Ishikawa (cell line): Measurements from ENCODE around the gene ERC1.

Source experiments
- CEBPB ChIP-seq: IDR thresholded peaks from 2 replicates; pipeline ENCODE4 v1.6.1; 2012
- CREB1 ChIP-seq: IDR thresholded peaks from 2 replicates; pipeline ENCODE4 v1.6.1; 2012; ENCODE audit warnings: low read depth
- EGR1 ChIP-seq: IDR thresholded peaks from 2 replicates; pipeline ENCODE4 v1.6.1; 2012
- EP300 ChIP-seq: IDR thresholded peaks from 2 replicates; pipeline ENCODE4 v1.6.1; 2012; ENCODE audit warnings: borderline replicate concordance
- FOXM1 ChIP-seq: IDR thresholded peaks from 2 replicates; pipeline ENCODE4 v1.6.1; 2012; ENCODE audit warnings: low read depth, borderline replicate concordance
- NFIC ChIP-seq: IDR thresholded peaks from 2 replicates; pipeline ENCODE4 v1.6.1; 2012
- RAD21 ChIP-seq: IDR thresholded peaks from 2 replicates; pipeline ENCODE4 v1.6.1; 2012; ENCODE audit warnings: low read depth
- TAF1 ChIP-seq: IDR thresholded peaks from 2 replicates; pipeline ENCODE4 v1.6.1; 2012; ENCODE audit warnings: low read depth, mild to moderate bottlenecking
- TCF12 ChIP-seq: IDR thresholded peaks from 2 replicates; pipeline ENCODE4 v1.6.1; 2012; ENCODE audit warnings: low read depth
- TEAD4 ChIP-seq: IDR thresholded peaks from 2 replicates; pipeline ENCODE4 v1.6.1; 2012
- YY1 ChIP-seq: IDR thresholded peaks from 2 replicates; pipeline ENCODE4 v1.6.1; 2012; ENCODE audit warnings: low read depth
- ZBTB7A ChIP-seq: IDR thresholded peaks from 2 replicates; pipeline ENCODE4 v1.6.1; 2012; ENCODE audit warnings: low read depth
- TF ChIP-seq, protein P1 (sequence below): IDR thresholded peaks from 2 replicates; pipeline ENCODE4 v1.6.1; 2012
- TF ChIP-seq, protein P2 (sequence below): IDR thresholded peaks from 2 replicates; pipeline ENCODE4 v1.6.1; 2012
- TF ChIP-seq, protein P3 (sequence below): IDR thresholded peaks from 2 replicates; pipeline ENCODE4 v1.6.1; 2012; ENCODE audit warnings: low read depth, mild to moderate bottlenecking

The ERC1 gene

DNA sequence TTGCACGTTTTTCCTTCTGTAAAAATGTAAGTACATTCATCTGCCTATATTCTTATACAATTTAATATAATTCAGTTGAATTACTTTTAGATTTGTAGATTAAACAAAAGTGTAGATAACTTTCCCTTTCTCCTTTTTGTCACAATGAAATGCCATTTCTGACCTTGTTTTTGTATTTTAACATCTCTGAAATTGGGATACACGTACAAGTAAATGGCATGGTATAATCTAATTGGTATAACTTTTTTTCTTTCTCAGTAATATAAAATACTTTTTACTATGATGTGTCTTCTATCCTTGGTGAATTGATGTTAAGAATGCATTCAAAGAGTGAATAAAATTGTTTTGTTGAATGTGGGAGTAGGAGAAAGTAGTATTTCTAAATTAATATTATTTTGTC, 210.0 kb downstream of the ERC1 start:
- no peak for TF ChIP-seq CEBPB
- TF ChIP-seq, protein P1, sequence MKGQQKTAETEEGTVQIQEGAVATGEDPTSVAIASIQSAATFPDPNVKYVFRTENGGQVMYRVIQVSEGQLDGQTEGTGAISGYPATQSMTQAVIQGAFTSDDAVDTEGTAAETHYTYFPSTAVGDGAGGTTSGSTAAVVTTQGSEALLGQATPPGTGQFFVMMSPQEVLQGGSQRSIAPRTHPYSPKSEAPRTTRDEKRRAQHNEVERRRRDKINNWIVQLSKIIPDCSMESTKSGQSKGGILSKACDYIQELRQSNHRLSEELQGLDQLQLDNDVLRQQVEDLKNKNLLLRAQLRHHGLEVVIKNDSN = no peak
- TF ChIP-seq TAF1 = no peak
- no peak for TF ChIP-seq EP300

DNA sequence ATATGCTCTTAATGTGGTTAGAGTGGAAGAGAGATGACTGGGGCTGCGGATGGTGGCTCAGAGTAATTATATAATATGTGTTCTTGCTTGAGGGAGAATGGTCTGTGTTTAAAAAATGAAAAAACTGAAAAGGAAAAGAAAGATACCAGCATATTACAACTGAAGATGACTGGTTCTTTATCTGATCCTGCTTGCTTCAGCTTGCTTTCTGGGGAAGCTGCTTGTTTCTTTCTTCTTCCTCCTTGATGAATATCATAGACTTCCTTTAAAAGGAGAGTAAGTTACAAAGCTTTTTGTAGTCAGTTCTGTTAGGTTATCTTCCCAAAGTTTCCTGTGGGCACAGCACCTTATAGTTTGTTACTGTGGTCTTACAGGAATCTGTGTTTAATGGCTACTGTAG, 210.9 kb downstream of the ERC1 start:
- TF ChIP-seq TEAD4 = no peak
- TF ChIP-seq TAF1 = no peak
- TF ChIP-seq, protein P2, sequence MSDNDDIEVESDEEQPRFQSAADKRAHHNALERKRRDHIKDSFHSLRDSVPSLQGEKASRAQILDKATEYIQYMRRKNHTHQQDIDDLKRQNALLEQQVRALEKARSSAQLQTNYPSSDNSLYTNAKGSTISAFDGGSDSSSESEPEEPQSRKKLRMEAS = no peak
- no peak for TF ChIP-seq EP300
- TF ChIP-seq FOXM1 = no peak
- no peak for TF ChIP-seq TCF12
- no peak for TF ChIP-seq RAD21
- TF ChIP-seq, protein P3, sequence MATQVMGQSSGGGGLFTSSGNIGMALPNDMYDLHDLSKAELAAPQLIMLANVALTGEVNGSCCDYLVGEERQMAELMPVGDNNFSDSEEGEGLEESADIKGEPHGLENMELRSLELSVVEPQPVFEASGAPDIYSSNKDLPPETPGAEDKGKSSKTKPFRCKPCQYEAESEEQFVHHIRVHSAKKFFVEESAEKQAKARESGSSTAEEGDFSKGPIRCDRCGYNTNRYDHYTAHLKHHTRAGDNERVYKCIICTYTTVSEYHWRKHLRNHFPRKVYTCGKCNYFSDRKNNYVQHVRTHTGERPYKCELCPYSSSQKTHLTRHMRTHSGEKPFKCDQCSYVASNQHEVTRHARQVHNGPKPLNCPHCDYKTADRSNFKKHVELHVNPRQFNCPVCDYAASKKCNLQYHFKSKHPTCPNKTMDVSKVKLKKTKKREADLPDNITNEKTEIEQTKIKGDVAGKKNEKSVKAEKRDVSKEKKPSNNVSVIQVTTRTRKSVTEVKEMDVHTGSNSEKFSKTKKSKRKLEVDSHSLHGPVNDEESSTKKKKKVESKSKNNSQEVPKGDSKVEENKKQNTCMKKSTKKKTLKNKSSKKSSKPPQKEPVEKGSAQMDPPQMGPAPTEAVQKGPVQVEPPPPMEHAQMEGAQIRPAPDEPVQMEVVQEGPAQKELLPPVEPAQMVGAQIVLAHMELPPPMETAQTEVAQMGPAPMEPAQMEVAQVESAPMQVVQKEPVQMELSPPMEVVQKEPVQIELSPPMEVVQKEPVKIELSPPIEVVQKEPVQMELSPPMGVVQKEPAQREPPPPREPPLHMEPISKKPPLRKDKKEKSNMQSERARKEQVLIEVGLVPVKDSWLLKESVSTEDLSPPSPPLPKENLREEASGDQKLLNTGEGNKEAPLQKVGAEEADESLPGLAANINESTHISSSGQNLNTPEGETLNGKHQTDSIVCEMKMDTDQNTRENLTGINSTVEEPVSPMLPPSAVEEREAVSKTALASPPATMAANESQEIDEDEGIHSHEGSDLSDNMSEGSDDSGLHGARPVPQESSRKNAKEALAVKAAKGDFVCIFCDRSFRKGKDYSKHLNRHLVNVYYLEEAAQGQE = no peak
- TF ChIP-seq NFIC = no peak
- TF ChIP-seq, protein P1 = no peak
- no peak for TF ChIP-seq YY1

DNA sequence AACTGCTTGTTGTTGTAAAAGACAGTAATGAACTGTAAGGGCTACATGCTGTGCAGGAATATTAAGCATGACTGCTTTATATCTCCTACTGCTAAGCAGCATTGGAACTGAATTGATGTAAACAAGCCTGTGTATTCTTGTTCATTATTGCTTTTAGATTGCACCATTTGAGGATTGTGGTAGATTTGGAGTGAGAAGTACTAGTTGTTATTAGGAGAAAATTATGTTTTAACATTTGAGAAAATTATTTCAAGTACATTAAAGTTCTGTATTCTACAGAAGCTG, 212.7 kb downstream of the ERC1 start:
- no peak for TF ChIP-seq RAD21
- TF ChIP-seq, protein P2 = no peak
- TF ChIP-seq TCF12 = no peak
- TF ChIP-seq FOXM1 = no peak
- no peak for TF ChIP-seq CREB1
- TF ChIP-seq ZBTB7A = no peak
- TF ChIP-seq TEAD4 = no peak
- TF ChIP-seq, protein P3 = no peak
- TF ChIP-seq, protein P1 = no peak
- TF ChIP-seq EGR1 = no peak
- TF ChIP-seq NFIC = no peak
- TF ChIP-seq TAF1 = no peak
- TF ChIP-seq YY1 = no peak
- TF ChIP-seq CEBPB = no peak
- TF ChIP-seq EP300 = no peak

DNA sequence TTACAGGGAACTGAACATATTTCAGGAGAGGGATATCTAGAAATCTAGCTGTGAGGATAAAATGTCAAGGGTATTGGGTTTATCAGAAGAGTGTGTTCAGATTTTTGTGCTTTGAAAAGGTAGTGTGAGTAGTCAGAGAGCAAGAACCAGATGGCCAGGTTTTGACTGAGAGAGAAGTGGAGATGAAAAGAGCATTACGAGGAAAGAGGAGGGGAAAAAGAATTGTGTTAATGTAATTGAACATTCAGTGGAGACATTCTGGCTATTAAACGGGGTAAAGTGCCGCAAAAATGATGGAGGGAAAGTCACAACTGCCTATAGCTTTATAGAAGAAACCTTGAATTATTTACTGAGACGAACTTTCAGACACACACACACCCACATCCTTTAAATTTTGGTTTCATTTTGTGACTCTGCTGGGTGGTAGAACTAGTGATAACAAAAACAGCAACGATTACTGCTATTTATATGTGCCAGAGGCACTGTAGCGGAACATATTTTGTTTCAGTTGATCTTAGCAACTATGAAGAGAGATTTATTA, 213.6 kb downstream of the ERC1 start:
- TF ChIP-seq FOXM1 (no peak), EGR1 (no peak), EP300 (no peak), RAD21 (no peak), CREB1 (no peak), TEAD4 (no peak), YY1 (no peak), NFIC (no peak)
- TF ChIP-seq, protein P3 = no peak
- TF ChIP-seq, protein P1 = no peak
- TF ChIP-seq, protein P2 = no peak
